Transverse colon (tissue), 4 donors: Measurements from ENCODE around the gene PEAR1. TPM values are rescaled to one million over a fixed set of nuclear protein-coding genes. Genes with fewer than 3 reads are reported as not detected.

Source experiments
- DNase-seq: peaks from one replicate; pipeline ENCODE4 v3.0.0-alpha.2; 2019
- H3K27ac ChIP-seq, 4 donors: fragments of 200-600 bp; sonication (generic); 2 replicates each; pipeline ENCODE4 v1.5.1; 2016 to 2018; ENCODE audit warnings: inconsistent platforms in 4 of 4
- H3K27me3 ChIP-seq: fragments of 200-600 bp; sonication (generic); 2 replicates; pipeline ENCODE4 v1.5.1; 2017; ENCODE audit warnings: inconsistent platforms
- H3K36me3 ChIP-seq, 4 donors: fragments of 200-600 bp; sonication (generic); 2 replicates each; pipeline ENCODE4 v1.5.1; 2017 to 2019; ENCODE audit warnings: inconsistent platforms in 4 of 4
- H3K4me1 ChIP-seq, 4 donors: fragments of 200-600 bp; sonication (generic); 2 replicates each; pipeline ENCODE4 v1.5.1; 2017 to 2020; ENCODE audit warnings: inconsistent platforms in 4 of 4
- H3K4me3 ChIP-seq, 4 donors: fragments of 200-600 bp; sonication (generic); 1 replicate in 1 of 4; 2 replicates in 3 of 4; pipeline versions ENCODE4 v1.5.1 to v1.6.1; 2017 to 2019; ENCODE audit warnings: inconsistent platforms in 4 of 4
- H3K9me3 ChIP-seq, 2 donors: fragments of 200-600 bp; sonication (generic); 2 replicates each; pipeline ENCODE4 v1.5.1; 2017 to 2019; ENCODE audit warnings: inconsistent platforms in 2 of 2
- EP300 ChIP-seq: sonication (generic); formaldehyde crosslinking; IDR thresholded peaks from one replicate; pipeline ENCODE4 v1.6.1; 2017; ENCODE audit warnings: antibody characterized with exemption, low read depth
- POLR2A ChIP-seq: fragments of 450-650 bp; IDR thresholded peaks from one replicate; pipeline ENCODE4 v1.6.1; 2016; ENCODE audit warnings: antibody characterized with exemption, mild to moderate bottlenecking, moderate library complexity
- POLR2AphosphoS5 ChIP-seq, 3 donors: sonication (generic); formaldehyde crosslinking; IDR thresholded peaks; one replicate each; pipeline ENCODE4 v1.6.1; 2016; ENCODE audit warnings: antibody characterized with exemption in 3 of 3
- WGBS, 2 donors: methylation state at CpG; one replicate each; pipeline ENCODE4 v1.1.5; 2018; ENCODE audit warnings: low coverage in 1 of 2; 5-methylcytosine and 5-hydroxymethylcytosine counted together
- in situ Hi-C, 4 donors: fragments of 200-750 bp; cut with MboI; loops; one replicate each; pipeline versions ENCODE4 v1.15.0 to v1.15.1; 2017; ENCODE audit warnings: low sequenced_read_pairs in 3 of 4, low pct_ligation_motif_present in 1 of 4, low pct_unique_long_range_greater_than_20kb in 1 of 4
- intact Hi-C: fragments of 100-400 bp; cut with DNase I; formaldehyde crosslinking; loops from one replicate; pipeline ENCODE4 v1.15.1; 2023; ENCODE audit warnings: low total_unique reads
- total RNA-seq, 4 donors: library from RNA; depleted of rRNA; stranded (reverse); fragments of >200 nt; gene quantifications; one replicate each; pipeline ENCODE4 v1.1.0, GENCODE V29; 2016
- TF ChIP-seq, protein P1 (sequence below), 5 experiments: fragments of 200-600 bp in 3 of 5; fragments of 450-650 bp in 2 of 5; sonication (generic) in 3 of 5; IDR thresholded peaks; 1 replicate in 2 of 5; 2 replicates in 3 of 5; pipeline ENCODE4 v1.5.1; 2016 to 2017; ENCODE audit warnings: antibody characterized with exemption in 5 of 5, inconsistent platforms in 3 of 5, mild to moderate bottlenecking in 2 of 5, moderate library complexity in 1 of 5

Gene PEAR1
- total RNA-seq, 4 donors from 2014 or later = 1.8 to 5.6 (median 3.7) TPM

DNA sequence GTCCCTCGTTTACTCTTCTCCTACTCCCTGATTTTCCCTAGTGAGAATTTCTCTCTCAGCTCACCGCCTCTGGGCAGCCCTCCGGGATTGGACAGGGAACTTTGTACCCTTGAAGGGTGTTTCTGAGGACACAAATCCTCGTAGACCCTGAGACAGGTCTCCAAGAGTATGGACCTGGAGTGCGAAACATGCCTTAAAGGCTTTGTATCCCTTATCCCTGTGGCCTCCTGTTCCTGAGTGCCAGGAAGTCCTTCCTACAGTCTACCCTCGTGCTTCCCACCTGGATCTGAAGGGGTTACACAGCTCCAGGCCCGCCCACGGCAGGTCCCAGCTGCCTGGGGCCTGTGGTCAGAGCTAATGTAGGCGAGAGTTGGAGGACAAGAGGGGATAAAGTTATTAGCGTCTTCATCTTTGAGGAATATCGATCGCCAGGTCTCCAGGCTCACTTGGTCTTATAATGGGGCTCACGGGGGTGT lies 7.6 kb upstream of the PEAR1 start:
- intact Hi-C loops = no loop called here
- in situ Hi-C loops = no loop called here
- DNase-seq = no peak
- Histone ChIP-seq H3K27me3 (peaks cover 38% of the 10 kb centered on the region), H3K27ac (no peak overlapping the region), H3K4me1 (no peaks in the 10 kb centered on the region), H3K36me3 (no peaks in the 10 kb centered on the region), H3K4me3 (no peak overlapping the region), H3K9me3 (no peaks in the 10 kb centered on the region)
- TF ChIP-seq POLR2AphosphoS5 (IDR thresholded peaks at IDR 0.05) = no peak
- no peak for TF ChIP-seq EP300
- TF ChIP-seq, protein P1, sequence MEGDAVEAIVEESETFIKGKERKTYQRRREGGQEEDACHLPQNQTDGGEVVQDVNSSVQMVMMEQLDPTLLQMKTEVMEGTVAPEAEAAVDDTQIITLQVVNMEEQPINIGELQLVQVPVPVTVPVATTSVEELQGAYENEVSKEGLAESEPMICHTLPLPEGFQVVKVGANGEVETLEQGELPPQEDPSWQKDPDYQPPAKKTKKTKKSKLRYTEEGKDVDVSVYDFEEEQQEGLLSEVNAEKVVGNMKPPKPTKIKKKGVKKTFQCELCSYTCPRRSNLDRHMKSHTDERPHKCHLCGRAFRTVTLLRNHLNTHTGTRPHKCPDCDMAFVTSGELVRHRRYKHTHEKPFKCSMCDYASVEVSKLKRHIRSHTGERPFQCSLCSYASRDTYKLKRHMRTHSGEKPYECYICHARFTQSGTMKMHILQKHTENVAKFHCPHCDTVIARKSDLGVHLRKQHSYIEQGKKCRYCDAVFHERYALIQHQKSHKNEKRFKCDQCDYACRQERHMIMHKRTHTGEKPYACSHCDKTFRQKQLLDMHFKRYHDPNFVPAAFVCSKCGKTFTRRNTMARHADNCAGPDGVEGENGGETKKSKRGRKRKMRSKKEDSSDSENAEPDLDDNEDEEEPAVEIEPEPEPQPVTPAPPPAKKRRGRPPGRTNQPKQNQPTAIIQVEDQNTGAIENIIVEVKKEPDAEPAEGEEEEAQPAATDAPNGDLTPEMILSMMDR (IDR thresholded peaks at IDR 0.05) = no peak
- no peak for TF ChIP-seq POLR2A
- WGBS, 2 donors = 57 to 60% methylated on average over 1 to 12 of the region's 13 CpGs

DNA sequence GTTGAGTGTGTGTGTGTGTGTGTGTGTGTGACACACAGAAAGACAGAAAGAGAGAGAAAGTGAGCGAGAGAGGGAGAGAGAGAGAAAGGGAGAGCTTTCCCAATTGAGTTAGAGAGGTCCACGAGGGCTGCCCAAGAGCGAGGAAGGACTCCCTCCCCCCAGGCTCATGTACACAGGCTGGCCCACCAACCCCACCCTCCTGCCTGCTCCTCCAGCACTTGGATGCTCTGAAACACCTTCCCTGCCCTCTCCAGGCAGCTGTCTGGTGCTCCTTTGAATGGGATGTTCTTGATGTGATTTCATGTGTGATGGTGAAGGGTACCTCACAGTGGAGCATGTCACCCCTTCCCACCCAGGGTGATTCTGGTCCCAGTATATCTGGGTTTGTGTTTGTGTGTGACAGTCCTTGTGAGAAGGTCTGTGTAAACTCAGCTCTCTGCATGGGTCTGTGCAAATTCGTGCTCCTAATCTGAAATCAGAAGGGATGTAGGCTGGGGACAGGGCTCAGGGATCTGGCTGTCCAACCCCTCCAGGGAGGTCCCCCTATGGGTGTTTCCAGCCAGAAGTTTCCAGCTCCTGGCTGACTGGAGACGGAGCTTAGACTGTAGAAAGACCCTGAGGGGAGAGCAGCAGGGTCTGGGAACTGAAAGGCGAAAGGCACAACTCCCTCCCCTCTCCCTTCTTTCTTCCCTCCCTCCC lies 6.8 kb upstream of the PEAR1 start:
- peaks cover 37% of the 10 kb centered on the region for H3K27me3 ChIP-seq
- no peak overlapping the region for H3K27ac ChIP-seq
- H3K4me1 ChIP-seq = no peaks in the 10 kb centered on the region
- no peak for DNase-seq
- 17 to 44% methylated on average over 1 to 6 of the region's 6 CpGs for WGBS, 2 donors
- intact Hi-C loops (no loop called here), in situ Hi-C loops (no loop called here)
- no peak overlapping the region for H3K4me3 ChIP-seq
- TF ChIP-seq POLR2A (no peak), EP300 (no peak), POLR2AphosphoS5 (IDR thresholded peaks at IDR 0.05) (no peak)
- TF ChIP-seq, protein P1 (IDR thresholded peaks at IDR 0.05) = no peak
- H3K9me3 ChIP-seq = no peaks in the 10 kb centered on the region
- H3K36me3 ChIP-seq = no peaks in the 10 kb centered on the region

DNA sequence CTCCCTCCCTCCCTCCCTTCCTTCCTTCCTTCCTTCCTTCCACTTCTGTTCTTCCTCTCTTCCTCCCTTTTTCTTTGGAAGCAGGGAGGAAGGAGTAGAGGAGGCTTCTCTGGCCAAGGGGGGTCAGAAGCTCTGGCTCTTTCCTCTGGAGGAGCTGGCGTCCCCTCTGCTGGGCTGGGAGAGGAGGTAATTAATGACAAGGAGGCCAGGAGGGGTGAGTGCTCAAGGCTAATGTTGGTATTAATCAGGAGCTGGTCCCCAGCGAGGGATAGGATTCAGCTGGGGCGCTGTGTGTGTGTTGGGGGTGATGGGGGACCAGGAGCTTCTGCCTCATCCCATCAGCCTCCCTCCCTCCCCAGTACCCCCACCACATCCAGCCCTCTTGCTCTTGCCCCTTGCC lies 6.2 kb upstream of the PEAR1 start:
- TF ChIP-seq EP300 (no peak), POLR2A (no peak), POLR2AphosphoS5 (IDR thresholded peaks at IDR 0.05) (no peak)
- TF ChIP-seq, protein P1 (IDR thresholded peaks at IDR 0.05) = no peak
- no peak overlapping the region for H3K4me3 ChIP-seq
- peaks cover 0 to 4% (median 3%) of the 10 kb centered on the region in 4 donors for H3K4me1 ChIP-seq
- no peaks in the 10 kb centered on the region for H3K36me3 ChIP-seq
- WGBS, 2 donors = 27 to 86% methylated on average over 1 to 3 of the region's 3 CpGs
- in situ Hi-C loops = no loop called here
- no peak overlapping the region for H3K27ac ChIP-seq
- intact Hi-C loops = no loop called here
- no peaks in the 10 kb centered on the region for H3K9me3 ChIP-seq
- no peak for DNase-seq
- H3K27me3 ChIP-seq = peaks cover 37% of the 10 kb centered on the region

DNA sequence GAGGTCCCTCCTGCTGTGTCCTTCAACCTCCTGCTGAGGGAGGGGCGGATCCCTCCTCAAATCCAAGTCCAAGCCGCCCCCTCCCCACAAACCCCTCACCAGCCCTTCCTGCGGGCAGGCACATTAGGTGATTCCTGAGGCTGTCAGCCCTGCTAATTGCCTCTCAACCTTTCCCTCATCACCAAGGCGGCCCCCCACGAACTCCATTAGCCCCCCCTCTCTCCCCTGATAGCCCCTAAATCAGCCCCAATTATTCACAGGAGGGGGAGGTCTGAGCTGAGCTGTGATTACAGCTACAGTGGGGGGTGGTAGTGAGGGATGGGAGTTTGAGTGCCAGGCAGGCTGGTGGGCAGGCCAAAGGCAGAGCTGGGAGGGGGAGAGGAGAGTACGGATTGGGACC lies 5.8 kb upstream of the PEAR1 start:
- no peaks in the 10 kb centered on the region for H3K36me3 ChIP-seq
- H3K27me3 ChIP-seq = peaks cover 40% of the 10 kb centered on the region
- WGBS, 2 donors = 29% methylated on average over 6 of the region's 6 CpGs; no CpG with 5 or more reads in 1 of the 2 donors
- no peak overlapping the region for H3K27ac ChIP-seq
- H3K4me1 ChIP-seq = peaks cover 2 to 8% (median 7%) of the 10 kb centered on the region in 4 donors
- in situ Hi-C loops = no loop called here
- TF ChIP-seq POLR2A = no peak
- TF ChIP-seq, protein P1 (IDR thresholded peaks at IDR 0.05) = no peak
- no peak for TF ChIP-seq POLR2AphosphoS5 (IDR thresholded peaks at IDR 0.05)
- TF ChIP-seq EP300 = no peak
- H3K9me3 ChIP-seq = no peaks in the 10 kb centered on the region
- intact Hi-C loops = no loop called here
- no peak for DNase-seq
- H3K4me3 ChIP-seq = no peak overlapping the region
